Choroid plexus epithelial cell (primary cell): ENCODE data around the gene OLFML2B.

Experiments
- DNase-seq: peaks from one replicate; pipeline ENCODE4 v3.0.0-alpha.2; 2010; ENCODE audit warnings: low read depth
- H3K4me3 ChIP-seq: 2 replicates; pipeline ENCODE4 v1.5.1; 2011; ENCODE audit warnings: low read depth, mild to moderate bottlenecking, control low read depth, low read length, moderate library complexity
- TF ChIP-seq, protein P1 (sequence below): conservative IDR thresholded peaks from 2 replicates; pipeline ENCODE4 v1.5.1; 2011; ENCODE audit warnings: low read depth, mild to moderate bottlenecking, control low read depth, inconsistent platforms, low read length, moderate library complexity

The OLFML2B gene

GRCh38 chr1:161946071-161946987, 77.3 kb downstream of the OLFML2B start:
- peak; percentile 47 for DNase-seq
- TF ChIP-seq, protein P1, sequence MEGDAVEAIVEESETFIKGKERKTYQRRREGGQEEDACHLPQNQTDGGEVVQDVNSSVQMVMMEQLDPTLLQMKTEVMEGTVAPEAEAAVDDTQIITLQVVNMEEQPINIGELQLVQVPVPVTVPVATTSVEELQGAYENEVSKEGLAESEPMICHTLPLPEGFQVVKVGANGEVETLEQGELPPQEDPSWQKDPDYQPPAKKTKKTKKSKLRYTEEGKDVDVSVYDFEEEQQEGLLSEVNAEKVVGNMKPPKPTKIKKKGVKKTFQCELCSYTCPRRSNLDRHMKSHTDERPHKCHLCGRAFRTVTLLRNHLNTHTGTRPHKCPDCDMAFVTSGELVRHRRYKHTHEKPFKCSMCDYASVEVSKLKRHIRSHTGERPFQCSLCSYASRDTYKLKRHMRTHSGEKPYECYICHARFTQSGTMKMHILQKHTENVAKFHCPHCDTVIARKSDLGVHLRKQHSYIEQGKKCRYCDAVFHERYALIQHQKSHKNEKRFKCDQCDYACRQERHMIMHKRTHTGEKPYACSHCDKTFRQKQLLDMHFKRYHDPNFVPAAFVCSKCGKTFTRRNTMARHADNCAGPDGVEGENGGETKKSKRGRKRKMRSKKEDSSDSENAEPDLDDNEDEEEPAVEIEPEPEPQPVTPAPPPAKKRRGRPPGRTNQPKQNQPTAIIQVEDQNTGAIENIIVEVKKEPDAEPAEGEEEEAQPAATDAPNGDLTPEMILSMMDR, result no peak
- no peak overlapping the region for H3K4me3 ChIP-seq

GRCh38 chr1:161945306-161946060, 78.2 kb downstream of the OLFML2B start:
- TF ChIP-seq, protein P1, result no peak
- H3K4me3 ChIP-seq, result no peak overlapping the region
- no peak for DNase-seq

GRCh38 chr1:161944381-161944780, 79.3 kb downstream of the OLFML2B start:
- DNase-seq, result no peak
- no peak overlapping the region for H3K4me3 ChIP-seq
- TF ChIP-seq, protein P1, result no peak

- no peak overlapping the region for H3K4me3 ChIP-seq
- TF ChIP-seq, protein P1, result no peak
- no peak for DNase-seq
These were observed 79.9 kb downstream of the OLFML2B start for GRCh38 chr1:161943737-161944136.

DNA sequence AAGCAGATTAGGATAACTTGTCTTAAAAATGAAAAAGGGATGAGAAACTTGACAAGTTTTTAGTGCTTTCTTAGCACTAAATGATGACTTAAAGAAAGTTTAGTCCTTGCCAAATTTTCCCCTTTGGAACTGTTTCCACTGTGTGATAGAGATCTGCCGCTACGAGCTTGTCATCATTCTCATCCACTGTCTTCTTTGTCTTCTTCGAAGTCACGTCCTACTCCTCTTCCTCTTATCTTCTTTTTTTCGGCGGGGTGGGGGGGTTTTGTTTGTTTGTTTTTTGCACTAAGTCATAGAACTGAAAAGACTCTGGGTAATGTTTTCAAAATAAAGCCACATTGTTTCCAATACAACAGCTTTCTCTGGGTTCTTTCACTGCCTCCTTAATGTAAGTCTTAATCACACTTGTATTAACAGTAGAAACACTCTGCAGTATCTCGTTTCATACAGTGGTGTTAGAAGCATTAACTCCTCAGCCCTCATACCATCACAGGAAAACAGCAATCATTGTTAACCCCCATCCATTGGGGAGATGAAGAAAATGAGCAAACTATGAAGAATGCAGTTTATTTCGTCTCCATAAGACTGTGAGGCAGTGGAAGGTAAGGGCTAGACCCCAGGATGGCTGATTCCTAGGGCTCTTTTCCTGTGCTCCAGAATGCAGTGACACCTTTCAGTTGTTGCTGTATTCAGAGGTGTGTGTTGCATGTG, 81.8 kb downstream of the OLFML2B start:
- no peak overlapping the region for H3K4me3 ChIP-seq
- TF ChIP-seq, protein P1, result no peak
- DNase-seq, result no peak

- no peak for DNase-seq
- H3K4me3 ChIP-seq, result no peak overlapping the region
- TF ChIP-seq, protein P1, result no peak
These were observed 82.6 kb downstream of the OLFML2B start for GRCh38 chr1:161940866-161941591.
